Measurements from ENCODE around the gene SEMA4B. TPM values are rescaled to one million over a fixed set of nuclear protein-coding genes. Genes with fewer than 3 reads are reported as not detected.

Gene SEMA4B
- total RNA-seq, 4 donors from 2014 or later, result 18.7 to 44.9 (median 41.9) TPM

DNA sequence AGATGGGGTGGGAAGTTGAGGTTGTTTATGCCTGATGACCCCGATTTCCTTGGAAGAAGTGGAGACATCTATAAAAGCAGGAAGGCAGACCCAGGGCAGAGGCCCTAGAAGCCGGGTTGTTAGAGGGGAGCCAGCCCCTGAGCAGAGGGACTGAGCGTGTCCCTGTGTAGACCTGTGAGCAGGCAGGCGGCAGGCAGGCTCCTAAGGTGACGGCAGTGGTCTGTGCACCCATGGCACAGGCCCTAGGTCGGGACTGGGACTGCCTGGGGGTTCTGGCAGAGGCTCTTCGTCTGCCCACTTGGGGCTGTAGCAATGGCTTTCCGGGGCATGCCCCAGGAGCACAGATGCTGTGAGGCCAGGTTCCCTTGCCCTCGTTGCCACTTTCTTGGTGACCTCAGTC is 9.9 kb downstream of the SEMA4B start:
- Histone ChIP-seq H3K4me3 (no peak overlapping the region), H3K27me3 (no peaks in the 10 kb centered on the region), H3K27ac (peak overlapping the region in 3 of 4 donors; percentile 16 to 67 (median 46)), H3K36me3 (peaks cover 0 to 55% of the 10 kb centered on the region in 2 donors), H3K9me3 (no peaks in the 10 kb centered on the region), H3K4me1 (peaks cover 0 to 51% (median 15%) of the 10 kb centered on the region in 3 donors)
- 80 to 98% methylated on average over 1 to 7 of the region's 9 CpGs for WGBS, 2 donors (ENCODE audit: low coverage in 1 of 2)
- ATAC-seq, result no peak
- no peak for TF ChIP-seq POLR2AphosphoS5 (IDR thresholded peaks at IDR 0.05)
- no peak for TF ChIP-seq EP300 (IDR thresholded peaks at IDR 0.05)
- no peak for TF ChIP-seq POLR2A (IDR thresholded peaks at IDR 0.05)
- TF ChIP-seq, protein P1, sequence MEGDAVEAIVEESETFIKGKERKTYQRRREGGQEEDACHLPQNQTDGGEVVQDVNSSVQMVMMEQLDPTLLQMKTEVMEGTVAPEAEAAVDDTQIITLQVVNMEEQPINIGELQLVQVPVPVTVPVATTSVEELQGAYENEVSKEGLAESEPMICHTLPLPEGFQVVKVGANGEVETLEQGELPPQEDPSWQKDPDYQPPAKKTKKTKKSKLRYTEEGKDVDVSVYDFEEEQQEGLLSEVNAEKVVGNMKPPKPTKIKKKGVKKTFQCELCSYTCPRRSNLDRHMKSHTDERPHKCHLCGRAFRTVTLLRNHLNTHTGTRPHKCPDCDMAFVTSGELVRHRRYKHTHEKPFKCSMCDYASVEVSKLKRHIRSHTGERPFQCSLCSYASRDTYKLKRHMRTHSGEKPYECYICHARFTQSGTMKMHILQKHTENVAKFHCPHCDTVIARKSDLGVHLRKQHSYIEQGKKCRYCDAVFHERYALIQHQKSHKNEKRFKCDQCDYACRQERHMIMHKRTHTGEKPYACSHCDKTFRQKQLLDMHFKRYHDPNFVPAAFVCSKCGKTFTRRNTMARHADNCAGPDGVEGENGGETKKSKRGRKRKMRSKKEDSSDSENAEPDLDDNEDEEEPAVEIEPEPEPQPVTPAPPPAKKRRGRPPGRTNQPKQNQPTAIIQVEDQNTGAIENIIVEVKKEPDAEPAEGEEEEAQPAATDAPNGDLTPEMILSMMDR (IDR thresholded peaks at IDR 0.05), result no peak

DNA sequence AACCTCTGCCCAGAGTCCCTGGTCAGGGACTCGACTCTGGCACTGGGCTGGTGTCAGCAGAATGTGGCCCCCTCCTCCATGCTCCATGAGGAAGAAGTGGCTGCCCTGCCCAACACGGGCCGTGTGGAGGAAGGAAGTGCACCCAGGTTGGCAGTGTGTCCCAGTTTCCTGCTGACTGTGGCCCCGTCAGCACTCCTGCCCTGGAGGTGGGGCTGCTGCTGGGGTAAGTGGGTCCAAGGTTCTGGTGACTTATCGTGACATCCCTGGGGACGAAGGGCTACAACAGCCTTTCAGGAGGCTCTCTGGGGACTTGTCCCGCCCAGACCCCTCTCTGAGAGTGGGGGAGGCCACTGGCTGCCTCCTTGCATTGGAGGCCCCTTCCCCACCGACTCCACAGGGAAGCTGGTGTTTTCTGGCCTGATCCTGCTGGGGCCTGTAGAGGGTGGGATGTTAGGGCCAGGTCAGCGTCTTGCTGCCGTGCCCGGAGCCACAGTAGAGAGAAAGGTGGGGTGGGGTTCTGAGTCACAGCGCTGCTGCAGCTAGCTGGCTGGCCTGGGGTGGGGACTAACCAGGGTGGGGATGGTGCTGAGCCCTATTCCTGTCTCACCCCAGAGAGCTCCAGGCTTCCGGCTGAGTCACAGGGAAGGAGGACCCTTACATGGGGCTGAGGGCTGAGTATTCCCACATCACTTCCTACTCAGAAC is 10.5 kb downstream of the SEMA4B start:
- WGBS, 2 donors (ENCODE audit: low coverage in 1 of 2), result no CpG with 5 or more reads among the region's 13 CpGs
- H3K4me1 ChIP-seq, result peaks cover 0 to 45% (median 15%) of the 10 kb centered on the region in 3 donors
- no peak overlapping the region for H3K4me3 ChIP-seq
- H3K27me3 ChIP-seq, result no peaks in the 10 kb centered on the region
- H3K36me3 ChIP-seq, result peaks cover 0 to 56% of the 10 kb centered on the region in 2 donors
- peak; percentile 39 for ATAC-seq
- TF ChIP-seq POLR2A (IDR thresholded peaks at IDR 0.05) (no peak), POLR2AphosphoS5 (IDR thresholded peaks at IDR 0.05) (no peak), EP300 (IDR thresholded peaks at IDR 0.05) (no peak)
- TF ChIP-seq, protein P1 (IDR thresholded peaks at IDR 0.05), result no peak
- no peaks in the 10 kb centered on the region for H3K9me3 ChIP-seq
- H3K27ac ChIP-seq, result peak overlapping the region in 3 of 4 donors; percentile 16 to 67 (median 46)

DNA sequence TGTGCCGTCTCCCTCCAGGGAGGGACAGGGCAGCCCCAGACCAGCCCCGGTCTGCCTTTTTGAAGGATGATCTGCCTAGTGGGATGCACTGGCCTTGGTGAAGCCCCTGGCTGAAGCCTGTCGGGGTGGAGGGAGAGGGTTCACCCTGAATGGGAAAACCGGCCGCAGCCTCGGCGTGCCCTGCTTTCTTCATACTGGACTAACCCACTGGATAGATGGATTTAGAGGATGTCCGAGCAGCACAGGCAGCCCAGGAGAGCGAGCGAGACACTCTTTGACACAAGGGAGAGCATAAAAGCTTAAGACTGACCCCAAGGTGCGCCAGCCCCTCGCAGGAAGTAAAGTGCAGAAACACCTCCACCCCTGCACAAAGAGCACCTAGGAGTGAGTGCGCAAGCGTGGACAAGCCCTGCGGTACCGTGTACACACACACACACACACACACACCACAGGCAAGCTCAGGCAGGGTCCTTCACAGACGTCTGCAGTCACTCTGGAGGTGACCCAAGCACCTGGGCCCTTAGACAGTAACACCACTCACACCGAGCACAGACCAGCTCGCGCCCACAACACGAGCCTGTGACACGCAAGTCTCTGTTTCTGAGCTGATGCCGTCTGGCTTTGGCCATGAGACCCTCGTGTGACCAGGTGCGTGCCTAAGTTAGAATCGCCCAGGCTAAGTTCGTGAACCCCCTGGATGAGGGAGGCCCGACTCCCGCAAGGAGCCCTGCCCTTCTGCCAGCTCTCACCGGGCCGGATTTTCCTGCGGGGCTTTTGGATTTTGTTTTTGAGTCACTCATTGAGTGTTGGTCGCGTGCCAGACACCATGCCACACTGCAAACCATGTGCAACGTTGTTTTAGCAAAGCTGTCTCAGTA is 11.3 kb downstream of the SEMA4B start:
- peak overlapping the region in 3 of 4 donors; percentile 12 to 67 (median 46) for H3K27ac ChIP-seq
- H3K9me3 ChIP-seq, result no peaks in the 10 kb centered on the region
- H3K27me3 ChIP-seq, result no peaks in the 10 kb centered on the region
- no peak overlapping the region for H3K4me3 ChIP-seq
- H3K36me3 ChIP-seq, result peaks cover 0 to 54% of the 10 kb centered on the region in 2 donors
- TF ChIP-seq POLR2A (IDR thresholded peaks at IDR 0.05) (no peak), EP300 (IDR thresholded peaks at IDR 0.05) (no peak), POLR2AphosphoS5 (IDR thresholded peaks at IDR 0.05) (no peak)
- TF ChIP-seq, protein P1 (IDR thresholded peaks at IDR 0.05), result no peak
- H3K4me1 ChIP-seq, result peaks cover 0 to 44% (median 15%) of the 10 kb centered on the region in 3 donors
- no peak for ATAC-seq
- WGBS, 2 donors (ENCODE audit: low coverage in 1 of 2), result 58 to 89% methylated on average over 5 to 15 of the region's 35 CpGs

DNA sequence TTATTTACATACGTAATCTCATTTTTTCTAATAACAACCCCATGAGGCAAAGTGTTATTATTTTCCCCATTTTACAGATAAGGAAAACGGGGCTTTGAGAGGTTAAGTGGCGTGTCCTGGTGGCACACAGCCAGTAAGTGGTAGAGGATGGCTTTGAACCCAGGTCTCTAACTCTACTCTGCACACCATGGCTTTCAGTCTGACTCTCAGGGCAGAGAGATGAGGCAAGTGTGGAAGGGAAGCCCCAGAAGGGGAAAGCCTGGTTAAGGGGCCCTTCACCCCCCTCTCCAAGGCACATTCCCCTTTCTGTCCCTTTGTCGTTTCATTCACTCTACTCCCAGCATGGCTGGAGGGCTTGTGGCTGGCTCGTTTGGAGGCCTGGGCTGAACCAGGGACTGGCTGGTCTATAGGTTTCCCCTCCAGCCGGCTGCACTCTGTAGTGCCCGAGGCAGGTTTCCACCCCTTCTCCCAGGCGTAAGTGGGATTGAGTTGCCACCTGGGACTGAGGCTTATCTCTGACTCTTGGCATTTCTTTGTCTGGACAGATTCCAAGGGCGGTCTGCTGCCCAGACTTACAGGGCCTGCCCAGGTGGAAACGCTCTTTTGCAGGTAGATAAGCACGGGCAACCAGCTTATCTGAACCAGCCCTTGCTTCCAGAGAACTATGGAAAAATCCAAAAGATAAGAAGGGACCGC is 12.1 kb downstream of the SEMA4B start:
- Histone ChIP-seq H3K9me3 (no peaks in the 10 kb centered on the region), H3K4me3 (no peak overlapping the region), H3K27me3 (no peaks in the 10 kb centered on the region), H3K27ac (peak overlapping the region in 3 of 4 donors; percentile 26 to 36 (median 29)), H3K36me3 (peaks cover 0 to 59% of the 10 kb centered on the region in 2 donors), H3K4me1 (peaks cover 0 to 45% (median 15%) of the 10 kb centered on the region in 3 donors)
- ATAC-seq, result no peak
- WGBS, 2 donors (ENCODE audit: low coverage in 1 of 2), result 60 to 76% methylated on average over 5 to 8 of the region's 12 CpGs
- TF ChIP-seq EP300 (IDR thresholded peaks at IDR 0.05) (no peak), POLR2A (IDR thresholded peaks at IDR 0.05) (no peak), POLR2AphosphoS5 (IDR thresholded peaks at IDR 0.05) (no peak)
- TF ChIP-seq, protein P1 (IDR thresholded peaks at IDR 0.05), result no peak
